Measurements from ENCODE around the gene CDC45. TPM values are rescaled to one million over a fixed set of nuclear protein-coding genes. Genes with fewer than 3 reads are reported as not detected.
A peak's percentile ranks its signal among the peaks of the same experiment; 100 is the strongest.

Gene CDC45
- total and polyA plus RNA-seq, 7 donors: 0.14 to 16.6 (median 6.1) TPM; not detected in 3

- H3K4me1 ChIP-seq: no peaks in the 10 kb centered on the region
- TF ChIP-seq POLR2AphosphoS5 (IDR thresholded peaks at IDR 0.05) (no peak), POLR2A (IDR thresholded peaks at IDR 0.05) (no peak), CTCF (IDR thresholded peaks at IDR 0.05) (no peak), EP300 (IDR thresholded peaks at IDR 0.05) (no peak)
- H3K9me3 ChIP-seq: no peaks in the 10 kb centered on the region
- H3K27me3 ChIP-seq: peaks cover 0 to 18% (median 8%) of the 10 kb centered on the region in 3 donors
- 90 to 91% methylated on average over 24 of the region's 24 CpGs for WGBS, 2 donors
- H3K36me3 ChIP-seq: no peaks in the 10 kb centered on the region
- DNase-seq: no peak
- H3K27ac ChIP-seq: peak overlapping the region in 1 of 4 donors; percentile 38
- no peak overlapping the region for H3K4me3 ChIP-seq
- intact Hi-C loops (cut with DNase I): no loop called here
Observed at GRCh38 chr22:19567157-19568009, 87.7 kb downstream of the CDC45 start.

- Histone ChIP-seq H3K4me1 (no peaks in the 10 kb centered on the region), H3K4me3 (no peak overlapping the region), H3K27ac (peak overlapping the region in 1 of 4 donors; percentile 38), H3K36me3 (no peaks in the 10 kb centered on the region), H3K9me3 (no peaks in the 10 kb centered on the region), H3K27me3 (peaks cover 0 to 18% (median 8%) of the 10 kb centered on the region in 3 donors)
- no peak for DNase-seq
- WGBS, 2 donors: 70 to 81% methylated on average over 9 of the region's 9 CpGs
- TF ChIP-seq POLR2AphosphoS5 (IDR thresholded peaks at IDR 0.05) (no peak), EP300 (IDR thresholded peaks at IDR 0.05) (no peak), CTCF (IDR thresholded peaks at IDR 0.05) (no peak), POLR2A (IDR thresholded peaks at IDR 0.05) (no peak)
- intact Hi-C loops (cut with DNase I): no loop called here
Observed at GRCh38 chr22:19568337-19569275, 88.9 kb downstream of the CDC45 start.

GRCh38 chr22:19569276-19569640, 89.5 kb downstream of the CDC45 start:
- no peak for DNase-seq
- Histone ChIP-seq H3K27me3 (peaks cover 0 to 24% (median 8%) of the 10 kb centered on the region in 3 donors), H3K36me3 (no peaks in the 10 kb centered on the region), H3K4me1 (no peaks in the 10 kb centered on the region), H3K27ac (no peak overlapping the region), H3K4me3 (no peak overlapping the region), H3K9me3 (no peaks in the 10 kb centered on the region)
- WGBS, 2 donors: 13 to 70% methylated on average over 1 of the region's 1 CpG
- no peak for TF ChIP-seq EP300 (IDR thresholded peaks at IDR 0.05)
- intact Hi-C loops (cut with DNase I): no loop called here

- Histone ChIP-seq H3K27me3 (peaks cover 0 to 25% (median 8%) of the 10 kb centered on the region in 3 donors), H3K4me1 (no peaks in the 10 kb centered on the region), H3K4me3 (no peak overlapping the region), H3K27ac (no peak overlapping the region), H3K36me3 (no peaks in the 10 kb centered on the region), H3K9me3 (no peaks in the 10 kb centered on the region)
- no peak for DNase-seq
- no peak for TF ChIP-seq CTCF (IDR thresholded peaks at IDR 0.05)
- TF ChIP-seq EP300 (IDR thresholded peaks at IDR 0.05): no peak
- no peak for TF ChIP-seq POLR2A (IDR thresholded peaks at IDR 0.05)
- no peak for TF ChIP-seq POLR2AphosphoS5 (IDR thresholded peaks at IDR 0.05)
- 90 to 92% methylated on average over 2 of the region's 2 CpGs for WGBS, 2 donors
- intact Hi-C loops (cut with DNase I): no loop called here
Observed at GRCh38 chr22:19569976-19570375, 90.3 kb downstream of the CDC45 start.

Other genes starting within 250 kb of the CDC45 start
- gene CLTCL1, start 188.2 kb upstream of the CDC45 start, total RNA-seq: 1 to 10 TPM; 2.4 to 5.0 (median 4.0) TPM
- 1 to 10 TPM in 2 of 3 donors, under 1 TPM in 1; 0.92 to 2.3 (median 1.8) TPM for gene CLTCL1, start 188.2 kb upstream of the CDC45 start, polyA plus RNA-seq
- gene HIRA, start 48.2 kb upstream of the CDC45 start, total RNA-seq: 10 to 100 TPM; 11.8 to 18.6 (median 16.0) TPM
- gene HIRA, start 48.2 kb upstream of the CDC45 start, polyA plus RNA-seq: 10 to 100 TPM; 11.1 to 25.0 (median 13.2) TPM
- gene MRPL40, start 47.4 kb upstream of the CDC45 start, total RNA-seq: 10 to 100 TPM; 19.5 to 32.3 (median 26.4) TPM
- gene MRPL40, start 47.4 kb upstream of the CDC45 start, polyA plus RNA-seq: 10 to 100 TPM; 25.7 to 32.4 (median 30.1) TPM
- 100 to 1,000 TPM in 2 of 4 donors, 10 to 100 TPM in 2; 88.1 to 135 (median 102) TPM for gene C22orf39, start 32.2 kb upstream of the CDC45 start, total RNA-seq
- 10 to 100 TPM; 25.2 to 39.0 (median 29.5) TPM for gene C22orf39, start 32.2 kb upstream of the CDC45 start, polyA plus RNA-seq
- gene UFD1, start 727 bp upstream of the CDC45 start, total RNA-seq: 10 to 100 TPM; 28.5 to 45.7 (median 31.4) TPM
- gene UFD1, start 727 bp upstream of the CDC45 start, polyA plus RNA-seq: 100 to 1,000 TPM in 2 of 3 donors, 10 to 100 TPM in 1; 84.3 to 131 (median 111) TPM
- gene CLDN5, start 44.5 kb downstream of the CDC45 start, total RNA-seq: 100 to 1,000 TPM in 1 of 4 donors, 10 to 100 TPM in 3; 38.3 to 129 (median 73.2) TPM
- gene CLDN5, start 44.5 kb downstream of the CDC45 start, polyA plus RNA-seq: 10 to 100 TPM in 2 of 3 donors, 1 to 10 TPM in 1; 3.5 to 63.3 (median 21.6) TPM
- gene SEPTIN5, start 234.6 kb downstream of the CDC45 start, total RNA-seq: 10 to 100 TPM in 3 of 4 donors, 1 to 10 TPM in 1; 5.7 to 26.0 (median 12.8) TPM
- gene SEPTIN5, start 234.6 kb downstream of the CDC45 start, polyA plus RNA-seq: 1 to 10 TPM; 1.2 to 6.2 (median 3.0) TPM
- 1 to 10 TPM; 1.6 to 2.9 (median 2.4) TPM for gene GP1BB, start 243.6 kb downstream of the CDC45 start, total RNA-seq
- gene GP1BB, start 243.6 kb downstream of the CDC45 start, polyA plus RNA-seq: 1 to 10 TPM in 1 of 3 donors, not detected in 2; 1.1 TPM

Data from sigmoid colon (tissue), 7 donors.